Suppressor macrophage (primary cell): ENCODE results near the gene PGBD2.
"Not testable (repeated sequence)": the region's sequence is repeated elsewhere in the genome, so short reads cannot be mapped to it uniquely, and the experiment has no call there.

Experiments used
- DNase-seq, 4 experiments: peaks; one replicate each; pipeline ENCODE4 v3.0.0-alpha.2; 2020 to 2022

PGBD2 gene

DNA sequence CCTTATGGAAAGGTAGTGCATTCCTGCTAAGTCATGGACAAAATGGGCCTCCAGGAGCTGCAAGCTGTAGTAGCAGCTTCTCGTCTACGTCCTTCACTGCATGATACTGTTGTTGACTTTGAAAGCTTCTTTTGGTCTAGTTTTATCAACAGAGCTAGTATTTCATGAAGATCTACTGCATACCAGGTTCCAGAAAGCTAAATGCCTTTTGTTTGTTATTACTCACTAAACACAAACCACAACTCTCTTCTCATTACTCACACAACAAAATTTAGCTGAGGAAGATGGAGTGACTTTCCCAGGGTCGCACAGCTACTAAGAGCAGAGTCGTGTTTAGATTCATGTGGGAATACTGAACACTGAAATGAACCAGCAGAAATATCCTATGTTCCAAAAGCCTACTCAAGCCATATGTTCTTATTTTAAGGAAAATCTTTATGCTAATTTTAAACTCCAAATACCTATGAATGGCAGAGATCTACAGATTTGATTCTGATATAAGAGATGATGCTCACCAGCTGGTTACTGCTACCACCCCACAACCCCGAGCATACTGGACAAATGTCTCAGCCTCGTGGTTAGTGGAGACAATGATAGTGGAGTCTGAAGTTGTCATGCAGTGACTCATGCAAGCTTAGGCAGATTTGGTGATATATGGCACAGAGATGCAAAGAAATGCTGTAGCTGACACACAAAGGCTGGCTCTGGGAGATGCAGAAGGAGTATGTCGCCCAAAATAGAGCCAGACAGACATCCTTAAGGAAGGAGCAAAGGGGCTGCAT is 20.6 kb downstream of the PGBD2 start:
- DNase-seq: no peak

DNA sequence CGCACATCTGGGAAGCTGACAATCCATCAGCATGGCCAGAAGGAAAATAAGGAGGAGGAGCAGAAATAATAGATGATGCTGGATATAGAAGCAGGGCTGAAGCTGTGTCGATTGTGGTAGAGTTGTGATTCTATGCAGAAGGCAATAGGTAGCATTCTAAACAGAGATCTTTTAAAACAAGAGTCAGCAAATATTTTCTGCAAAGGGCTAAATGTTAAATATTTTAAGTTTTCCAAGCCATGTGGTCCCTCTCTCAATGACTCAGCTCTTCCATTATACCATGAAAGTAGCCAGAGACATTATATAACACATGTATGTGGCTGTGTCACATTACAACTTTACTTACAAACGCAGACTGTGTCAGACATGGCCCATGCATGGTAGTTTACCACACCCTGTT is 21.2 kb downstream of the PGBD2 start:
- not testable (repeated sequence) for DNase-seq

DNA sequence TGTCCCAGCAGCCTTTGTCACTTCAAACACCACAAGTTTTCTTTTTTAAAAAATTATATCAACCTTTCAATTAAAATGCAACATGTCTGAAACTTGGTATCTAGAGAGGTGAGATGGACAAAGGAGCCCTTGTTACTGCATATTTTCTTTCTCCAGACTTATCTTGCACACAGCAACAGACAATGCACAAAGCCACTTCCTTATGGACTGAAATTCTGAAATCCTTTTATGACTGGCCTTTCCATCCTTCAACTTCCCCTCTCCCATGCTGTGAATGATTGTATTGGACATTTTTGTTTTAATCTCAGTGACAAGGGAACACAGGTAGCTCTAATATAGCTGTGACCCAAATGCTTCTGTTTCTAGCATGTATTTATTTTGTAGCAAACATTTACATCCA is 22.1 kb downstream of the PGBD2 start:
- peak in 2 of 4 experiments; percentile 27 to 37 for DNase-seq

DNA sequence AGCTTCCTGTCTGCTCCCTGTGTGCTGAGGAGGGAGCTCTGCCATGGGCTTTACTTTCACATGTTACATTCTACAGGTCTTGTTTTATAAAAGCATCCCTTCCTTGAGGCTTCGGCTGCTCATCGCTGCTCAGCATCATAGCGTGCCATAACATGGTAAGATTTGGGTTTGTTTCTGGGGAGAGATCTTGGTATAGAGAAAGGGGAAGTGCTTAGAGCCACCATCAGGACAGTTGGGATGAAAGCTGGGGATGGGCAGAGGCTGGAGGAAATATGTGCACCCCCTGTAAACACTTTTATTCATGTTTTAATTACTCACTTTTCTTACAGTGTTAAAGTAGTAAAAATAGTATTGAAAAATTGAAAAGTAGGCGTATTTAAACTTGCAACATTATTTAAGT is 24.0 kb downstream of the PGBD2 start:
- not testable (repeated sequence) for DNase-seq

DNA sequence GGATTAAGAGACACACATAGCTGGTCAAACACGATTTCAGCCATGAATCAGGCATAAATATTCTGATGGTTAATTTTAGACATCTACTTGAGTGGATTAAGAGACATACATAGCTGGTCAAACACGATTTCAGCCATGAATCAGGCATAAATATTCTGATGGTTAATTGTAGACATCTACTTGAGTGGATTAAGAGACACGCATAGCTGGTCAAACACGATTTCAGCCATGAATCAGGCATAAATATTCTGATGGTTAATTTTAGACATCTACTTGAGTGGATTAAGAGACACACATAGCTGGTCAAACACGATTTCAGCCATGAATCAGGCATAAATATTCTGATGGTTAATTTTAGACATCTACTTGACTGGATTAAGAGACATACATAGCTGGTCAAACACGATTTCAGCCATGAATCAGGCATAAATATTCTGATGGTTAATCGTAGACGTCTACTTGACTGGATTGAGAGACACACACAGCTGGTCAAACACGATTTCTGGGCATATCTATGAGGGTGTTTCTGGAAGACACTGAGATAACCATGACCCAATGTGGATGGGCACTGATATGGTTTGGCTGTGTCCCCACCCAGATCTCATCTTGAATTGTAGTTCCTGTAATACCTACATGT is 32.3 kb downstream of the PGBD2 start:
- not testable (repeated sequence) for DNase-seq

DNA sequence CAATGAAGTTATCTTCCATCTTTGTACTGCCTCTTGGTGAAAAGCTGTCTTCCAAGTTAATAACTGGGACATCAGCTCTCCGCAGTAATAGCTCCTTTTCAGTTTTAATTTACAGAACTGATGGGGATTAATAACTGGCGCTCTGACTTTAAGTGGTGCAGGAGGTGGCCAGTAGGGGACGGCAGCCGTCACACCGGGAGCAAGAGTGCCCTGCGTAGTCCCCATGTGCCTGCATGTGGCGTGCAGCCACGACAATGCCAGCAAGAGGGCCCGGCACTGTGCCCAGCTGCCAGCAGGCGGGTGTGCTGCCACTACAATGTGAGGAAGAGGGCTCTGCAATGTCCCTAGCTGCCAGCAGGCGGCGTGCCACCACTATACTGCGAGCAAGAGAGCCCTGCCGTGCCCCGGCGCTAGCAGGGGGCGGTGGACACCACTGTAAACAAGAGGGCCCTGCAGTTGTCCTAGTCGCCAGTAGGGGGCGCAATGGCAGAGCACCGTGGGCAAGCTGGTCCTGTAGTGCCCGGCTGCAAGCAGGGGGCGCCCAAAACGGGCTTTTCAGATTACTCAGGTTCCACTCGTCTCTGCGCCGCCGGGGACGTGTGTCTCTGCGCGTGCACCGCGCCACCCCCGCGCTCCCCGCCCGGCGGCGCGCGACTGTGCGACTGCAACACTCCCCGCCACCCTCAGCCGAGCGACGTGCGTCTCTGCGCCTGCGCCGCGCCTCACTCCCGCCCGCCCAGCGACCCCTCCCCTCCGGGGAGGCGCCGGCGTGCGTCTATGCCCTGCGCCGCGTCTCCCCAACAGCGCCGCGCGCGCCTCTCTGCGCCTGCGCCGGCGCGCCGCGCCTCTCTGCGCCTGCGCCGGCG is 38.3 kb downstream of the PGBD2 start:
- DNase-seq: not testable (repeated sequence)

DNA sequence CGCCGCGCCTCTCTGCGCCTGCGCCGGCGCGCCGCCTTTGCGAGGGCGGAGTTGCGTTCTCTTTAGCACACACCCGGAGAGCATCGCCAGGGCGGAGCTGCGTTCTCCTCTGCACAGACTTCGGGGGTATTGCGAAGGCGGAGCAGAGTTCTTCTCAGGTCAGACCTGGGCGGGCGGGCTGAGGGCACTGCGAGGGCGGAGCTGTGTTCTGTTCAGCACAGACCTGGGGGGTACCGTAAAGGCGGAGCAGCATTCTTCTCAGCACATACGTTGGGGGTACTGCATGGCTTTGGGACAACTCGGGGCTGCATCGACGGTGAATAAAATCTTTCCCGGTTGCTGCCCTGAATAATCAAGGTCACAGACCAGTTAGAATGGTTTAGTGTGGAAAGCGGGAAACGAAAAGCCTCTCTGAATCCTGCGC is 39.0 kb downstream of the PGBD2 start:
- not testable (repeated sequence) for DNase-seq

DNA sequence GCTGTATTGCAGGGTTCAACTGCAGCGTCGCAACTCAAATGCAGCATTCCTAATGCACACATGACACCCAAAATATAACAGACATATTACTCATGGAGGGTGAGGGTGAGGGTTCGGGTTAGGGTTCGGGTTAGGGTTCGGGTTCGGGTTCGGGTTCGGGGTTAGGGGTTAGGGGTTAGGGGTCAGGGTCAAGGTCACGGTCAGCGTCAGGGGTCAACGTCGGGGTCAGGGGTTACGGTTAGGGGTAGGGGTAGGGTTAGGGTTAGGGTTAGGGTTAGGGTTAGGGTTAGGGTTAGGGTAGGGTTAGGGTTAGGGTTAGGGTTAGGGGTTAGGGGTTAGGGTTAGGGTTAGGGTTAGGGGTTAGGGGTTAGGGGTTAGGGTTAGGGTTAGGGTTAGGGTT is 39.4 kb downstream of the PGBD2 start:
- peak in 1 of 4 experiments; percentile 6 for DNase-seq

DNA sequence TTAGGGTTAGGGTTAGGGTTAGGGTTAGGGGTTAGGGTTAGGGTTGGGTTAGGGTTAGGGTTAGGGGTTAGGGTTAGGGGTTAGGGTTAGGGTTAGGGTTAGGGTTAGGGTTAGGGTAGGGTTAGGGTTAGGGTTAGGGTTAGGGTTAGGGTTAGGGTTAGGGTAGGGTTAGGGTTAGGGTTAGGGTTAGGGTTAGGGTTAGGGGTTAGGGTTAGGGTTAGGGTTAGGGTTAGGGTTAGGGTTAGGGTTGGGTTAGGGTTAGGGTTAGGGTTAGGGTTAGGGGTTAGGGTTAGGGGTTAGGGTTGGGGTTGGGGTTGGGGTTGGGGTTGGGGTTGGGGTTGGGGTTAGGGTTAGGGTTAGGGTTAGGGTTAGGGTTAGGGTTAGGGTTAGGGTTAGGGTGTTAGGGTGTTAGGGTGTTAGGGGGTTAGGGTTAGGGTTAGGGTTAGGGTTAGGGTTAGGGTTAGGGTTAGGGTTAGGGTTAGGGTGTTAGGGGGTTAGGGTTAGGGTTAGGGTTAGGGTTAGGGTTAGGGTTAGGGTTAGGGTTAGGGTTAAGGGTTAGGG is 39.9 kb downstream of the PGBD2 start:
- not testable (repeated sequence) for DNase-seq
